HCT116 (cell line): ENCODE data around the gene GDPD5. TPM values are rescaled to one million over a fixed set of nuclear protein-coding genes. Genes with fewer than 3 reads are reported as not detected.

Source experiments
- ATAC-seq: fragments of 200-7000 bp; cut with Tn5 transposase; 2 replicates; pipeline ENCODE4 v1.9.1; 2020; ENCODE audit warnings: mild to moderate bottlenecking, moderate library complexity
- BruUV-seq: library from RNA; stranded (reverse); fragments of 400-500 nt; replicated peaks from 2 replicates; lab custom pipeline; 2021; lab: Mats Ljungman, UMichigan
- CTCF ChIA-PET: fragments of 300-600 bp; sonication (Branson Sonifier 250); formaldehyde crosslinking; loops from one replicate; lab custom pipeline; 2021; ENCODE audit warnings: antibody characterized with exemption; lab: Charles Lee
- POLR2A ChIA-PET: fragments of 300-600, 350-600 bp; sonication (Branson Sonifier 250); formaldehyde crosslinking; loops from one replicate; lab custom pipeline; 2021; ENCODE audit warnings: antibody characterized with exemption; lab: Charles Lee
- RAD21 ChIA-PET, 2 experiments: fragments of 300-600 bp; sonication (Branson Sonifier 250); formaldehyde crosslinking; loops; one replicate each; lab custom pipeline; 2023; ENCODE audit warnings: low total read pairs in 2 of 2; ENCODE audit not compliant: uncharacterized antibody in 2 of 2, unreplicated experiment in 2 of 2, low non-redundant PET in 1 of 2; lab: Charles Lee
- DNase-seq: peaks from one replicate; pipeline ENCODE4 v3.0.0-alpha.2; 2010; ENCODE audit warnings: low read depth, low spot score
- H2AFZ ChIP-seq: fragments of 200-600 bp; shearing (Covaris generic), sonication (generic); 2 replicates; pipeline ENCODE4 v1.6.1; 2017; ENCODE audit warnings: low read depth, mixed run types, mixed read lengths, antibody characterized with exemption, low read length; ENCODE audit not compliant: poor library complexity, severe bottlenecking
- H3K27ac ChIP-seq: 2 replicates; pipeline ENCODE4 v1.5.1; 2012; ENCODE audit warnings: low read depth, low read length
- H3K27me3 ChIP-seq: fragments of 200-600 bp; sonication (generic); 2 replicates; pipeline ENCODE4 v1.6.1; 2016; ENCODE audit warnings: mixed run types, low read length, mixed read lengths; ENCODE audit not compliant: insufficient read depth
- H3K36me3 ChIP-seq, 2 experiments: fragments of 200-500 bp in 1 of 2; fragments of 200-600 bp in 1 of 2; sonication (Bioruptor generic) in 1 of 2; sonication (generic) in 1 of 2; 2 replicates each; pipeline versions ENCODE4 v1.5.1 to v1.6.1; 2014 to 2016; ENCODE audit warnings: low read length in 2 of 2, inconsistent platforms in 1 of 2, mixed read lengths in 1 of 2, mixed run types in 1 of 2; ENCODE audit not compliant: insufficient read depth in 2 of 2, control insufficient read depth in 1 of 2
- H3K4me1 ChIP-seq, 2 experiments: fragments of 200-600 bp in 1 of 2; sonication (generic) in 1 of 2; 2 replicates each; pipeline versions ENCODE4 v1.5.1 to v1.6.1; 2012 to 2017; ENCODE audit warnings: low read length in 2 of 2, inconsistent platforms in 1 of 2, mild to moderate bottlenecking in 1 of 2, mixed read lengths in 1 of 2, mixed run types in 1 of 2, moderate library complexity in 1 of 2; ENCODE audit not compliant: insufficient read depth in 2 of 2, control insufficient read depth in 1 of 2
- H3K4me2 ChIP-seq: fragments of 200-600 bp; sonication (generic); 2 replicates; pipeline ENCODE4 v1.6.1; 2017; ENCODE audit warnings: mixed run types, low read length, mixed read lengths
- H3K4me3 ChIP-seq, 2 experiments: fragments of 200-600 bp in 1 of 2; sonication (generic) in 1 of 2; replicated peaks in 1 of 2; 2 replicates each; pipeline ENCODE4 v1.5.1; 2011 to 2016; ENCODE audit warnings: low read length in 2 of 2, control low read depth in 1 of 2, low read depth in 1 of 2, mild to moderate bottlenecking in 1 of 2, mixed read lengths in 1 of 2, mixed run types in 1 of 2
- H3K79me2 ChIP-seq: fragments of 200-600 bp; sonication (generic); 2 replicates; pipeline ENCODE4 v1.6.1; 2017; ENCODE audit warnings: mild to moderate bottlenecking, mixed run types, low read length, moderate library complexity, mixed read lengths; ENCODE audit not compliant: insufficient read depth
- H3K9ac ChIP-seq: fragments of 200-600 bp; sonication (generic); 2 replicates; pipeline ENCODE4 v1.6.1; 2016; ENCODE audit warnings: low read length, mixed read lengths
- H3K9me2 ChIP-seq: fragments of 200-600 bp; sonication (generic), shearing (Covaris generic); 2 replicates; pipeline ENCODE4 v1.6.1; 2017; ENCODE audit warnings: mixed run types, mild to moderate bottlenecking, moderate library complexity; ENCODE audit not compliant: insufficient read depth
- H3K9me3 ChIP-seq, 2 experiments: fragments of 200-500 bp in 1 of 2; fragments of 200-600 bp in 1 of 2; sonication (Bioruptor generic) in 1 of 2; sonication (generic) in 1 of 2; 2 replicates each; pipeline ENCODE4 v1.6.1; 2014 to 2017; ENCODE audit warnings: low read length in 2 of 2, mixed read lengths in 2 of 2, inconsistent platforms in 1 of 2, low read depth in 1 of 2, mild to moderate bottlenecking in 1 of 2, mixed run types in 1 of 2, moderate library complexity in 1 of 2; ENCODE audit not compliant: control insufficient read depth in 1 of 2, insufficient read depth in 1 of 2
- H4K20me1 ChIP-seq: fragments of 200-600 bp; sonication (generic), shearing (Covaris generic); 2 replicates; pipeline ENCODE4 v1.6.1; 2017; ENCODE audit warnings: mixed run types, mild to moderate bottlenecking, moderate library complexity; ENCODE audit not compliant: insufficient read depth
- CBX3 ChIP-seq: IDR thresholded peaks from 2 replicates; pipeline ENCODE4 v1.6.1; 2012; ENCODE audit warnings: low read depth
- ELF1 ChIP-seq: IDR thresholded peaks from 2 replicates; pipeline ENCODE4 v1.6.1; 2012; ENCODE audit warnings: low read depth, borderline replicate concordance
- EZH2 ChIP-seq: fragments of 200-600 bp; sonication (generic); IDR thresholded peaks from 2 replicates; pipeline ENCODE4 v1.6.1; 2017; ENCODE audit warnings: antibody characterized with exemption, mixed run types
- EZH2phosphoT487 ChIP-seq: fragments of 200-600 bp; IDR thresholded peaks from 2 replicates; pipeline ENCODE4 v1.6.1; 2018; ENCODE audit warnings: antibody characterized with exemption, borderline replicate concordance
- JUND ChIP-seq: IDR thresholded peaks from 2 replicates; pipeline ENCODE4 v1.6.1; 2012
- POLR2A ChIP-seq: IDR thresholded peaks from 2 replicates; pipeline ENCODE4 v1.7.0; 2011; ENCODE audit warnings: borderline replicate concordance; ENCODE audit not compliant: insufficient read depth, insufficient read length; ENCODE audit errors: extremely low read depth
- POLR2AphosphoS5 ChIP-seq: IDR thresholded peaks from 2 replicates; pipeline ENCODE4 v1.6.1; 2011; ENCODE audit warnings: mild to moderate bottlenecking, low read depth, low read length, moderate library complexity
- RAD21 ChIP-seq: IDR thresholded peaks from 2 replicates; pipeline ENCODE4 v1.6.1; 2012; ENCODE audit warnings: low read depth, mild to moderate bottlenecking
- SIN3A ChIP-seq: IDR thresholded peaks from 2 replicates; pipeline ENCODE4 v1.6.1; 2012; ENCODE audit warnings: low read depth
- TCF7L2 ChIP-seq: IDR thresholded peaks from 2 replicates; pipeline ENCODE4 v1.7.0; 2011; ENCODE audit warnings: borderline replicate concordance, inconsistent platforms; ENCODE audit not compliant: insufficient read depth, insufficient read length; ENCODE audit errors: extremely low read depth
- ZFX ChIP-seq: fragments of 450-650 bp; IDR thresholded peaks from 2 replicates; pipeline ENCODE4 v1.6.1; 2017
- ZNF274 ChIP-seq: fragments of 200-500 bp; sonication (Bioruptor generic); IDR thresholded peaks from 2 replicates; pipeline ENCODE4 v1.6.1; 2014; ENCODE audit warnings: mild to moderate bottlenecking, low read depth, low read length, inconsistent platforms
- intact Hi-C: fragments of 100-400 bp; cut with micrococcal nuclease; formaldehyde crosslinking; loops from 2 replicates; pipeline ENCODE4 v1.10.0; 2022
- total RNA-seq: library from RNA; stranded (reverse); gene quantifications from one replicate; pipeline ENCODE4 v1.2.1, GENCODE V29; 2021; ENCODE audit not compliant: unreplicated experiment
- TF ChIP-seq, protein P1 (sequence below): IDR thresholded peaks from 2 replicates; pipeline ENCODE4 v1.6.1; 2011; ENCODE audit warnings: mild to moderate bottlenecking, low read length, moderate library complexity; ENCODE audit not compliant: insufficient replicate concordance; ENCODE audit errors: extremely low read depth
- TF ChIP-seq, protein P2 (sequence below): IDR thresholded peaks from 2 replicates; pipeline ENCODE4 v1.6.1; 2012; ENCODE audit warnings: low read depth
- TF ChIP-seq, protein P3 (sequence below): IDR thresholded peaks from 2 replicates; pipeline ENCODE4 v1.6.1; 2012

GDPD5 gene
- total RNA-seq, 1 experiment from 2014 or later: 27.5 TPM

DNA sequence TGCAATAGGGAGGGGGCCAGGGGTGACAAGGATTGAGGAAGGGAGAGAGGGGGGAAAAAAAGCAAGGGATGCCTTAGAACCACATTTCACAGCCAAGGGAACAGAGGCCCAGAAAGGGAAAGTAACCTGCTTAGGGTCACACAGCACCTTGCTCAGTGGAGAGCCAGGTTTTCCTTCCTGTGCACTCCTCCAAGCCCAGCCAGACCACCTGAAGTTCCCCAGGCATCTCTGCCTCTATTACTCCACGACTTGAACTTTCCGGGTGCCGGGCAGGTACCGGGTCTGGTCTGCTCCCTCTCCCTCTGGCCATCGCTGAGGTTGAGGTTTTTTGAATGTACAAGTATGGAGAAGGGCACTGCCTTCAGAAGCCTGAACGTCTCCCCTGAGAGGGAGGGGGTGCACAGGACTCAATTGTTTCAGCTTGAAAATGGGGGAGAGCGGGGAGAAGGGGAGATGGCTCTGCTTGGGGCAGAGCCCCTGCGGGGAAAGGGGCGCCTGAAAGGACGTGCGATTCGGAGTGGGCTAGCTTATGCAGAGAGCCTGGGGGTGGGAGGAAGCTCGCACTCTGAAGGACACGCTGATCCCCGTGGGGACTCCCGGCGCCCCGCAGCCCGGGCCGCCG lies 35.8 kb upstream of the GDPD5 start:
- H3K4me3 ChIP-seq: peak overlapping the region; percentile 77 to 99
- ChIA-PET CTCF (interaction anchor here (1.1 to 1.3 kb wide), 2 partner anchors 13 to 36 kb away, joined by 3 read pairs; no protein-coding TSS in a partner anchor), POLR2A (interaction anchor here (1.0 to 2.2 kb wide), 3 partner anchors 8 to 25 kb away, joined by 3 to 14 read pairs (median 11); no protein-coding TSS in a partner anchor), RAD21 (no interaction called here)
- TF ChIP-seq SIN3A (no peak), POLR2A (no peak), JUND (no peak), ELF1 (no peak; the same call in 1 of the 2 replicates), ZFX (no peak), ZNF274 (no peak), EZH2 (no peak), POLR2AphosphoS5 (no peak; the same call in 1 of the 2 replicates), EZH2phosphoT487 (no peak), CBX3 (no peak), TCF7L2 (no peak), RAD21 (no peak)
- TF ChIP-seq, protein P1, sequence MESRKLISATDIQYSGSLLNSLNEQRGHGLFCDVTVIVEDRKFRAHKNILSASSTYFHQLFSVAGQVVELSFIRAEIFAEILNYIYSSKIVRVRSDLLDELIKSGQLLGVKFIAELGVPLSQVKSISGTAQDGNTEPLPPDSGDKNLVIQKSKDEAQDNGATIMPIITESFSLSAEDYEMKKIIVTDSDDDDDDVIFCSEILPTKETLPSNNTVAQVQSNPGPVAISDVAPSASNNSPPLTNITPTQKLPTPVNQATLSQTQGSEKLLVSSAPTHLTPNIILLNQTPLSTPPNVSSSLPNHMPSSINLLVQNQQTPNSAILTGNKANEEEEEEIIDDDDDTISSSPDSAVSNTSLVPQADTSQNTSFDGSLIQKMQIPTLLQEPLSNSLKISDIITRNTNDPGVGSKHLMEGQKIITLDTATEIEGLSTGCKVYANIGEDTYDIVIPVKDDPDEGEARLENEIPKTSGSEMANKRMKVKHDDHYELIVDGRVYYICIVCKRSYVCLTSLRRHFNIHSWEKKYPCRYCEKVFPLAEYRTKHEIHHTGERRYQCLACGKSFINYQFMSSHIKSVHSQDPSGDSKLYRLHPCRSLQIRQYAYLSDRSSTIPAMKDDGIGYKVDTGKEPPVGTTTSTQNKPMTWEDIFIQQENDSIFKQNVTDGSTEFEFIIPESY: no peak
- TF ChIP-seq, protein P2, sequence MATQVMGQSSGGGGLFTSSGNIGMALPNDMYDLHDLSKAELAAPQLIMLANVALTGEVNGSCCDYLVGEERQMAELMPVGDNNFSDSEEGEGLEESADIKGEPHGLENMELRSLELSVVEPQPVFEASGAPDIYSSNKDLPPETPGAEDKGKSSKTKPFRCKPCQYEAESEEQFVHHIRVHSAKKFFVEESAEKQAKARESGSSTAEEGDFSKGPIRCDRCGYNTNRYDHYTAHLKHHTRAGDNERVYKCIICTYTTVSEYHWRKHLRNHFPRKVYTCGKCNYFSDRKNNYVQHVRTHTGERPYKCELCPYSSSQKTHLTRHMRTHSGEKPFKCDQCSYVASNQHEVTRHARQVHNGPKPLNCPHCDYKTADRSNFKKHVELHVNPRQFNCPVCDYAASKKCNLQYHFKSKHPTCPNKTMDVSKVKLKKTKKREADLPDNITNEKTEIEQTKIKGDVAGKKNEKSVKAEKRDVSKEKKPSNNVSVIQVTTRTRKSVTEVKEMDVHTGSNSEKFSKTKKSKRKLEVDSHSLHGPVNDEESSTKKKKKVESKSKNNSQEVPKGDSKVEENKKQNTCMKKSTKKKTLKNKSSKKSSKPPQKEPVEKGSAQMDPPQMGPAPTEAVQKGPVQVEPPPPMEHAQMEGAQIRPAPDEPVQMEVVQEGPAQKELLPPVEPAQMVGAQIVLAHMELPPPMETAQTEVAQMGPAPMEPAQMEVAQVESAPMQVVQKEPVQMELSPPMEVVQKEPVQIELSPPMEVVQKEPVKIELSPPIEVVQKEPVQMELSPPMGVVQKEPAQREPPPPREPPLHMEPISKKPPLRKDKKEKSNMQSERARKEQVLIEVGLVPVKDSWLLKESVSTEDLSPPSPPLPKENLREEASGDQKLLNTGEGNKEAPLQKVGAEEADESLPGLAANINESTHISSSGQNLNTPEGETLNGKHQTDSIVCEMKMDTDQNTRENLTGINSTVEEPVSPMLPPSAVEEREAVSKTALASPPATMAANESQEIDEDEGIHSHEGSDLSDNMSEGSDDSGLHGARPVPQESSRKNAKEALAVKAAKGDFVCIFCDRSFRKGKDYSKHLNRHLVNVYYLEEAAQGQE: no peak
- TF ChIP-seq, protein P3, sequence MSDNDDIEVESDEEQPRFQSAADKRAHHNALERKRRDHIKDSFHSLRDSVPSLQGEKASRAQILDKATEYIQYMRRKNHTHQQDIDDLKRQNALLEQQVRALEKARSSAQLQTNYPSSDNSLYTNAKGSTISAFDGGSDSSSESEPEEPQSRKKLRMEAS: no peak
- H3K9me2 ChIP-seq: no peaks in the 10 kb centered on the region
- H3K4me2 ChIP-seq: peak overlapping the region; percentile 85
- no peaks in the 10 kb centered on the region for H4K20me1 ChIP-seq
- H3K9me3 ChIP-seq: no peaks in the 10 kb centered on the region
- peak overlapping the region; percentile 96 for H3K27ac ChIP-seq
- intact Hi-C loops: loop anchor here (1.0 kb wide), 1 partner anchor 14 kb away; no protein-coding TSS in a partner anchor
- H3K4me1 ChIP-seq: peaks cover 17 to 70% of the 10 kb centered on the region in 2 experiments
- H3K27me3 ChIP-seq: no peaks in the 10 kb centered on the region
- peak overlapping the region; percentile 92 for H3K9ac ChIP-seq
- peak; percentile 0; the same call in 1 of the 2 replicates for ATAC-seq
- H3K36me3 ChIP-seq: peaks cover 0 to 11% of the 10 kb centered on the region in 2 experiments; a peak in 1 of 4 replicates
- H3K79me2 ChIP-seq: peaks cover 46% of the 10 kb centered on the region
- no peak for DNase-seq
- no TSS peak for BruUV-seq
- no peak overlapping the region for H2AFZ ChIP-seq
